CD4-positive, alpha-beta T cell (primary cell): ENCODE data around the gene IL10RB. TPM values are rescaled to one million over a fixed set of nuclear protein-coding genes. Genes with fewer than 3 reads are reported as not detected.

Experiments used
- ATAC-seq: fragments of 200-7000 bp; cut with Tn5 transposase; one replicate; pipeline ENCODE4 v1.10.0; 2022; ENCODE audit warnings: mild to moderate bottlenecking; ENCODE audit not compliant: poor library complexity
- CTCF ChIA-PET: fragments of 350-600 bp; sonication (Branson Sonifier 250); formaldehyde crosslinking; loops from one replicate; lab custom pipeline; 2021; ENCODE audit warnings: antibody characterized with exemption, inconsistent platforms; lab: Charles Lee
- POLR2A ChIA-PET: fragments of 350-600 bp; sonication (Branson Sonifier 250); formaldehyde crosslinking; loops from one replicate; lab custom pipeline; 2021; ENCODE audit warnings: antibody characterized with exemption, inconsistent platforms; lab: Charles Lee
- DNase-seq, 14 experiments: peaks; one replicate each; pipeline ENCODE4 v3.0.0-alpha.2; 2013 to 2020; ENCODE audit warnings: mixed read lengths in 2 of 14
- H3K27ac ChIP-seq, 2 donors: one replicate each; pipeline versions ENCODE4 v1.5.1 to v1.7.0; 2013; ENCODE audit warnings: low read length in 2 of 2, low read depth in 1 of 2, mild to moderate bottlenecking in 1 of 2
- H3K27me3 ChIP-seq, 2 experiments: 1 replicate in 1 of 2; 2 replicates in 1 of 2; pipeline versions ENCODE4 v1.6.1 to v1.7.0; 2013; ENCODE audit warnings: low read length in 2 of 2, control low read depth in 1 of 2, mild to moderate bottlenecking in 1 of 2, moderate library complexity in 1 of 2; ENCODE audit not compliant: insufficient read depth in 2 of 2, control insufficient read depth in 1 of 2
- H3K36me3 ChIP-seq: one replicate; pipeline ENCODE4 v1.6.1; 2013; ENCODE audit warnings: low read length, control low read depth; ENCODE audit not compliant: insufficient read depth
- H3K4me1 ChIP-seq: one replicate; pipeline ENCODE4 v1.6.1; 2013; ENCODE audit warnings: low read length, control low read depth; ENCODE audit not compliant: insufficient read depth
- H3K4me3 ChIP-seq: one replicate; pipeline ENCODE4 v1.5.1; 2013; ENCODE audit warnings: mild to moderate bottlenecking, low read length, moderate library complexity
- H3K9me3 ChIP-seq, 2 experiments: 1 replicate in 1 of 2; 2 replicates in 1 of 2; pipeline versions ENCODE4 v1.6.1 to v1.7.0; 2013; ENCODE audit warnings: low read length in 2 of 2, mild to moderate bottlenecking in 2 of 2, control low read depth in 1 of 2, moderate library complexity in 1 of 2; ENCODE audit not compliant: control insufficient read depth in 1 of 2, insufficient read depth in 1 of 2
- H3K27ac Mint-ChIP-seq: one replicate; pipeline ENCODE4 v1.8.0; 2020; ENCODE audit warnings: mixed read lengths
- H3K27me3 Mint-ChIP-seq: one replicate; pipeline ENCODE4 v1.8.0; 2021; ENCODE audit warnings: mixed read lengths
- H3K36me3 Mint-ChIP-seq: one replicate; pipeline ENCODE4 v1.8.0; 2021; ENCODE audit warnings: low read depth, mixed read lengths
- H3K4me1 Mint-ChIP-seq: one replicate; pipeline ENCODE4 v1.8.0; 2021; ENCODE audit warnings: low read depth, mixed read lengths
- H3K4me3 Mint-ChIP-seq: one replicate; pipeline ENCODE4 v1.8.0; 2020; ENCODE audit warnings: mild to moderate bottlenecking, mixed read lengths
- H3K9me3 Mint-ChIP-seq: one replicate; pipeline ENCODE4 v1.8.0; 2020; ENCODE audit warnings: mixed read lengths
- CTCF ChIP-seq: fragments of 200-600 bp; IDR thresholded peaks from one replicate; pipeline ENCODE4 v1.8.0; 2022; ENCODE audit warnings: antibody characterized with exemption, mild to moderate bottlenecking
- intact Hi-C, 2 experiments: fragments of 100-400 bp; cut with DNase I in 1 of 2; cut with micrococcal nuclease in 1 of 2; formaldehyde crosslinking; loops; one replicate each; pipeline versions ENCODE4 v1.15.1 to v1.9.0; 2023 to 2025; cut with DNase I, micrococcal nuclease
- total RNA-seq, 174 experiments: library from RNA in 2 of 174; stranded (reverse) in 2 of 174; gene quantifications; one replicate each; pipeline ENCODE4 v1.2.3 and lab custom pipeline; 2021 to 2026

The IL10RB gene
- total RNA-seq, 2 experiments from 2014 or later, result 7.2 to 9.2 TPM

- Mint-ChIP-seq H3K4me1 (peaks cover 41% of the 10 kb centered on the region), H3K27ac (peak overlapping the region; percentile 90), H3K36me3 (peaks cover 30% of the 10 kb centered on the region), H3K4me3 (peak overlapping the region; percentile 92), H3K9me3 (no peaks in the 10 kb centered on the region), H3K27me3 (no peaks in the 10 kb centered on the region)
- no peak for DNase-seq
- Histone ChIP-seq H3K27ac (peak overlapping the region; percentile 56 to 62), H3K4me3 (peak overlapping the region; percentile 87), H3K9me3 (no peaks in the 10 kb centered on the region), H3K36me3 (peaks cover 2% of the 10 kb centered on the region), H3K4me1 (peaks cover 18% of the 10 kb centered on the region), H3K27me3 (no peaks in the 10 kb centered on the region)
- POLR2A ChIA-PET, result interaction anchor here (0.6 to 5.4 kb wide), 6 partner anchors 37 to 251 kb away, joined by 3 to 32 read pairs (median 3); partner anchors contain the start of genes IFNAR1 and IL10RB
- CTCF ChIA-PET, result interaction anchor here (0.8 to 3.2 kb wide), 2 partner anchors 29 to 132 kb away, joined by 3 to 13 read pairs; no protein-coding TSS in a partner anchor
- ATAC-seq, result no peak
- intact Hi-C loops, result no loop called here
- no peak for TF ChIP-seq CTCF
Measured at GRCh38 chr21:33229099-33229783, 36.9 kb upstream of the IL10RB start.

DNA sequence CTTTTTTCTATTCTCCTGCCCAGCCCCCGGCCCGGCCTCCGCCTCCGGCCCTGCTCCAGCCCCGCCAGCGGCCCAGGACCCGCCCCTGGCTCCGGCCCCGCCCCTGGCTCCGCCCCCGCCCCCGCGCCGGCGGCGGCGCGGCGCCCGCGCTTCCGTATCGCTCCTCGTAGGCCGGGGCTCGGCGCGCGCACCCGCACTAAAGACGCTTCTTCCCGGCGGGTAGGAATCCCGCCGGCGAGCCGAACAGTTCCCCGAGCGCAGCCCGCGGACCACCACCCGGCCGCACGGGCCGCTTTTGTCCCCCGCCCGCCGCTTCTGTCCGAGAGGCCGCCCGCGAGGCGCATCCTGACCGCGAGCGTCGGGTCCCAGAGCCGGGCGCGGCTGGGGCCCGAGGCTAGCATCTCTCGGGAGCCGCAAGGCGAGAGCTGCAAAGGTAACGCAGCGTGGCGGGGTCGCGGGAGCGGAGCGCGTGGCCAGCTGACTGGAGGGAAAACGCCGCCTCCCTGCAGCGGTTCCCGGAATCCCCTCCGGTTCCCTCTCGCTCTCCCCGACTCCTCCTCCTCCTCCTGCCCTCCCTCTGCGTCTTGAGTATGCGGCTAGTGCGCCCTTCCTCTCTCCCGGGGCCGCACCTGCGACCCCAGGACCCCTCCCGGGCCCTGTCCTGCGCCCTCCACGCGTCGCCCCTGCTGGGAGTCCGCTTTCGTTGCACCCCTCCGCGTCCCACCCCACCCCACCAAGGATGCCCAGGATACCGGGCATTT, 36.2 kb upstream of the IL10RB start, which contains the start of gene IFNAR2:
TSS of gene IFNAR2 (plus strand) at position 155 of the 761 bp plus-strand sequence. CDS start 11,985 bp downstream, outside the sequence.
- Histone ChIP-seq H3K27me3 (no peaks in the 10 kb centered on the region), H3K27ac (peak within 1 kb of the TSS; percentile 60 to 87), H3K4me3 (peak within 1 kb of the TSS; percentile 87), H3K4me1 (peaks cover 24% of the 10 kb centered on the region), H3K36me3 (peaks cover 8% of the 10 kb centered on the region), H3K9me3 (no peaks in the 10 kb centered on the region)
- CTCF ChIA-PET, result interaction anchor here (1.3 to 3.2 kb wide), 2 partner anchors 30 to 132 kb away, joined by 3 to 13 read pairs; no protein-coding TSS in a partner anchor
- no peak for TF ChIP-seq CTCF
- peaks cover 48% of the 10 kb centered on the region for H3K4me1 Mint-ChIP-seq
- peaks cover 35% of the 10 kb centered on the region for H3K36me3 Mint-ChIP-seq
- peak; percentile 85 for ATAC-seq
- no peaks in the 10 kb centered on the region for H3K9me3 Mint-ChIP-seq
- peak within 1 kb of the TSS; percentile 96 for H3K4me3 Mint-ChIP-seq
- peak; percentile 51 to 86 (median 71) for DNase-seq
- intact Hi-C loops, result loop anchor here (2.0 to 10.0 kb wide), 4 partner anchors 37 to 135 kb away; partner anchors contain the start of gene IL10RB (in 2 of the 2)
- POLR2A ChIA-PET, result interaction anchor here (0.6 to 5.4 kb wide), 8 partner anchors 9 to 251 kb away, joined by 3 to 32 read pairs (median 3); partner anchors contain the start of genes IFNAR1 and IL10RB
- no peaks in the 10 kb centered on the region for H3K27me3 Mint-ChIP-seq
- peak within 1 kb of the TSS; percentile 90 for H3K27ac Mint-ChIP-seq
